ENCODE measurements around the gene SWAP70.
A peak's percentile ranks its signal among the peaks of the same experiment; 100 is the strongest.
"Not testable (repeated sequence)": the region's sequence is repeated elsewhere in the genome, so short reads cannot be mapped to it uniquely, and the experiment has no call there.

Gene SWAP70

DNA sequence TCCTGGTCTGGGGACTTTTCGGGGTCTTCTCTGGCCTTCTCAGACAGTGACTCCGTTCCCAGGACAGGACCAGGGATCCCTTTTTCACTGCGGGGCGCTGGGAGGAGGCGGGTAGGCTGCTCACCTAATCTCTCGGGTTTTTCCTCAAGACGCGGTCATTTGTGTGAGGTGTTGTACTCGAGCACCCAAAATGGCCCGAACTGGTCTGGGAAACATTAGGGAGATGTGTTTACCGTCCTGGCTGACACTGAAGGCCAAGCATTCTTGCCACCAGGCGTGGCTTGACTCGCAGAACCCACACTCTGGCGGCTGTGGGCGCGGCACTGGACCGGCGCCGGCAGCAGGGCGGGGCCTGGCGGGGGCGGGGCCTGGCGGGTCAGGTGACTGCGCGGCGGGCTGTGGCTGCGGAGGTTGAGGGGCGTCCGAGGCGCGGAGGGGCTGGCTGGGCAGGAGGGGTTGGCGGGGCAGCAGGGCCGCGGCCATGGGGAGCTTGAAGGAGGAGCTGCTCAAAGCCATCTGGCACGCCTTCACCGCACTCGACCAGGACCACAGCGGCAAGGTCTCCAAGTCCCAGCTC, at the start of gene SWAP70:
Gene SWAP70 (plus strand): TSS at position 379 of the 577 bp plus-strand sequence. CDS start 103 bp downstream, at position 482.
- peak; percentile 84 for DNase-seq (ENCODE audit: low read depth)
- TF ChIP-seq, protein P1, sequence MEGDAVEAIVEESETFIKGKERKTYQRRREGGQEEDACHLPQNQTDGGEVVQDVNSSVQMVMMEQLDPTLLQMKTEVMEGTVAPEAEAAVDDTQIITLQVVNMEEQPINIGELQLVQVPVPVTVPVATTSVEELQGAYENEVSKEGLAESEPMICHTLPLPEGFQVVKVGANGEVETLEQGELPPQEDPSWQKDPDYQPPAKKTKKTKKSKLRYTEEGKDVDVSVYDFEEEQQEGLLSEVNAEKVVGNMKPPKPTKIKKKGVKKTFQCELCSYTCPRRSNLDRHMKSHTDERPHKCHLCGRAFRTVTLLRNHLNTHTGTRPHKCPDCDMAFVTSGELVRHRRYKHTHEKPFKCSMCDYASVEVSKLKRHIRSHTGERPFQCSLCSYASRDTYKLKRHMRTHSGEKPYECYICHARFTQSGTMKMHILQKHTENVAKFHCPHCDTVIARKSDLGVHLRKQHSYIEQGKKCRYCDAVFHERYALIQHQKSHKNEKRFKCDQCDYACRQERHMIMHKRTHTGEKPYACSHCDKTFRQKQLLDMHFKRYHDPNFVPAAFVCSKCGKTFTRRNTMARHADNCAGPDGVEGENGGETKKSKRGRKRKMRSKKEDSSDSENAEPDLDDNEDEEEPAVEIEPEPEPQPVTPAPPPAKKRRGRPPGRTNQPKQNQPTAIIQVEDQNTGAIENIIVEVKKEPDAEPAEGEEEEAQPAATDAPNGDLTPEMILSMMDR (IDR thresholded peaks at IDR 0.05; ENCODE audit: low read depth, low read length, missing control alignments): peak; percentile 27
- peak within 1 kb of the TSS; percentile 99 for H3K4me3 ChIP-seq (ENCODE audit: low read depth, low read length)

DNA sequence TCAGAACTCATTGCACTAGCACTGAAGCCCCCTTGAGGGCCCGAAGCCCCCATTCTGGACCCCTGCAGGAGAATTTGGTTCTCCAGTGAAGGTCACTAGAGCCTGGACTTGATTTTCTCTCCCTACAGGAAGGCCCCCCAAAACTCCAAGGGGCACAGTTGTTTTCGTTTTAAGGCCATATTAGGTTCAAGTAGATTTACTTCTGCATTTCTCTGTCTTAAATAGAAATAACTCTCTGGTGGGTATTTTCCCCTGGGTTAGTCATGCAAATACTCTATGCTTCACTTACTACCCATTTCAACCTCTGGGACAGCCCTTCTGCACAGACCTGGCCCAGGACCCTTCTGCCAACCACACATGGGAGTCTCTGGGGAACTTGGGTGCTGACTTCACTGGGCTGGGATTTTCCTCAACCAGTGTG, 48.8 kb upstream of the SWAP70 start:
- peak overlapping the region; percentile 40; the same call in 1 of the 2 replicates for H3K4me3 ChIP-seq (ENCODE audit: low read depth, low read length)
- TF ChIP-seq, protein P1 (IDR thresholded peaks at IDR 0.05; ENCODE audit: low read depth, low read length, missing control alignments): no peak
- peak; percentile 85 for DNase-seq (ENCODE audit: low read depth)

DNA sequence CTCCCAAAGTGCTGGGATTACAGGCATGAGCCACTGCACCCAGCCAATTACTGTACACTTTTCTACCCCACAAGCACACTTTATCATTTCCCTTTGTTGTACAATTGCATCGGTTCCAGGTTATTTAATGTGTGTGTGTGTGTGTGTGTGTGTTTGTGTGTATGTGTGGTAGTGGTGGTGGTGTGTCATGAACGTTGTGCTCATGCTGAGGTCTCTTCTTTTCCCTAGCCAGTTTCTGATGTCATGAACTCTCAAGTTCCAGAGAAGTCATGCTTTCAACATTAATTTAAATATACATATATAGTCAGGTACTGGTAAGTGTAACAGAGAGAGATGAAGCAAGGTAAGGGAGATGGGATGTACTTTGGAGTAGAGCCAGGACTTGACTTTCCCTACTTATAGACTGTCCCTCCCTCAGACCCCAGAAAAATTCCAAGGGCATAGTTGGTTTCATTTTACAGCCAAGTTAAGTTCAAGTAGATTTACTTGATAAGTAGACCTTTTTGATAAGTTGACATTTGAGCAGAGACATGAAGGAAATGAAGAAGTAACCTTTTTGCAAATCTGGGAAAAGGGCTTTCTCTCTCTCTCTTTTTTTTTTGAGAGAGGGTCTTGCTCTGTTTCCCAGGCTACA, 47.7 kb upstream of the SWAP70 start:
- no peak overlapping the region for H3K4me3 ChIP-seq (ENCODE audit: low read depth, low read length)
- no peak for DNase-seq (ENCODE audit: low read depth)
- TF ChIP-seq, protein P1 (IDR thresholded peaks at IDR 0.05; ENCODE audit: low read depth, low read length, missing control alignments): no peak

DNA sequence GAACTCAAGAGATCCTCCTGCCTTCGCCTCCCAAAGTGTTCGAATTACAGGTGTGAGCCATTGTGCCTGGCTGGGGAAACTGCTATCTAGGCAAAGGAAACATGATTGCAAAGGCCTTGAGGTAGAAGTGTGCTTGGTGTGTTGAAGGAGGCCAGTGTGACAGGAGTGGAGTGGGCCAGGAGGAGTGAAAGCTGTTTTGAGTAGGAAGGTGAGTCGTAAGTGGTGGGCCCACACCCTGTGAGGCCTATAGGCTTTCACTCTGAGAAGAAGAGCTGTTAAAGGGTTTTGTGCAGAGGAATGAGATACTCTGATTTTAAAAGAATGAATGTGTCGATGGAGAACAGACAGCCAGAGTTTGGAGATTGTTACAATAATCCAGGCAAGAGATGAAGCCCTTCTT, 47.0 kb upstream of the SWAP70 start:
- TF ChIP-seq, protein P1 (IDR thresholded peaks at IDR 0.05; ENCODE audit: low read depth, low read length, missing control alignments): no peak
- no peak overlapping the region for H3K4me3 ChIP-seq (ENCODE audit: low read depth, low read length)
- DNase-seq (ENCODE audit: low read depth): no peak

DNA sequence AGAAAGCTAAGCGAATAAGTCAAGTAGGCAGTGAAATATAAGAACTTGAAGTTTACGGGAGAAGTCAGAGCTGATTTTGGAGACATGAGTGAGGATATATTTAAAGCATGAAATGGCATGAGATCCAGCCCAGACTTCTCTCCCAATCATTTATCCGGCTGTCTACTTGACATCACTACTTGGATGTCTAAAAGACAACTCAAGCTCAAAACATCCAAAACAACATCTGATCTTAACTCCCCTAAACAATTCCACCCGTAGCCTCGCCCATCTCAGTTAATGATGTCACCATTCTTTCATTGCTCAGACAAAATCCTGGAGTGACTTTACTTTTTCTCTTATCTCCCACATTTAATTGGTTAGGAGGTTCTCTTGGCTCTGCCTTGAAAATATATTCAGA, 45.9 kb upstream of the SWAP70 start:
- TF ChIP-seq, protein P1 (IDR thresholded peaks at IDR 0.05; ENCODE audit: low read depth, low read length, missing control alignments): no peak
- no peak overlapping the region for H3K4me3 ChIP-seq (ENCODE audit: low read depth, low read length)
- DNase-seq (ENCODE audit: low read depth): no peak

DNA sequence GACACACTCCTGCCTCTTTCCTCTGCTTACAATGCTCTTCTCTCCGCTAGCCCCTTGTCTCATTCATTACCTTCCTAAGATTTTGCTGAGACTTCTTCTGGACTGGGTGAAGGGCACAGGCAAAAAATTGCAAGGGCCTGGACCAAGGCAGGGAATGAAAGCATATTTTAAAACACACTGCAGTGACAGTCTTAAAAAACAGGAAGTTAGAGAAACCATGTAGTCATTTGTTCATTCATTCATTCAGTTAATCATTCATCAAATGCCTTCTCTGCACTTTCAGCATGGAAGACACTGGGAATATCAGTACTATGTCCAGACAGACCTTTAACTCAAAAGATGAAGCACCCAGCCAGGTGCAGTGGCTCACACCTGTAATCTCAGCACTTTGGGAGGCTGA, 44.9 kb upstream of the SWAP70 start:
- no peak overlapping the region for H3K4me3 ChIP-seq (ENCODE audit: low read depth, low read length)
- no peak for DNase-seq (ENCODE audit: low read depth)
- TF ChIP-seq, protein P1 (IDR thresholded peaks at IDR 0.05; ENCODE audit: low read depth, low read length, missing control alignments): no peak

DNA sequence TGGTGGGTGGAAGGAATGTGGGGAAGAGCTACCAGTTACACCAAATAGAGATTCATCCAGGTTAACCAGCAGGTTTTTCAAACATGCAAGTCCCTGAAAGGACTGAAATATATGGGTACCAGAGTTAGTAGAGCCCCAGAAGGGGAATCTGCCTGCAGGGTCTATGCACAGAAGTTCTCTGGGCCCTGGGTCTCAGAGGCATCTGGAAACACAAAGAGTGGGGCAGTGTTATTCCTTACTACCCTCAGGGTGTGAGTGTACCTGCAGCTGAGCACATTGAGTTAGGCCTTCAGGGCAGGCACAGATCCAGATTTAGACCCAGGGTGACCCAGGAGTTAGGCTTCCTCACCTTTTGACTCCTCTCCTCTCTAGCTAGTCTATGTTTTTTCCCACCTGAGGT, 43.9 kb upstream of the SWAP70 start:
- no peak for DNase-seq (ENCODE audit: low read depth)
- TF ChIP-seq, protein P1 (IDR thresholded peaks at IDR 0.05; ENCODE audit: low read depth, low read length, missing control alignments): no peak
- H3K4me3 ChIP-seq (ENCODE audit: low read depth, low read length): no peak overlapping the region

DNA sequence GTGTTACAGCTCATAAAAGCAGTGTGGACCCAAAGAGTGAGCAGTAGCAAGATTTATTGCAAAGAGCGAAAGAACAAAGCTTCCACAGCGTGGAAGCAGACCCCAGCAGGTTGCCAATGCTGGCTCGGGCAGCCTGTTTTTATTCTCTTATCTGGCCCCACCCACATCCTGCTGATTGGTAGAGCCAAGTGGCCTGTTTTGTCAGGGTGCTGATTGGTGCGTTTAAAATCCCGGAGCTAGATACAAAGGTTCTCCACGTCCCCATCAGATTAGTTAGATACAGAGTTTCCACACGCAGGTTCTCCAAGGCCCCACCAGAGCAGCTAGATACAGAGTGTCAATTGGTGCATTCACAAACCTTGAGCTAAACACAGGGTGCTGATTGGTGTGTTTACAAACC, 41.5 kb upstream of the SWAP70 start:
- H3K4me3 ChIP-seq (ENCODE audit: low read depth, low read length); DNase-seq (ENCODE audit: low read depth): not testable (repeated sequence)

DNA sequence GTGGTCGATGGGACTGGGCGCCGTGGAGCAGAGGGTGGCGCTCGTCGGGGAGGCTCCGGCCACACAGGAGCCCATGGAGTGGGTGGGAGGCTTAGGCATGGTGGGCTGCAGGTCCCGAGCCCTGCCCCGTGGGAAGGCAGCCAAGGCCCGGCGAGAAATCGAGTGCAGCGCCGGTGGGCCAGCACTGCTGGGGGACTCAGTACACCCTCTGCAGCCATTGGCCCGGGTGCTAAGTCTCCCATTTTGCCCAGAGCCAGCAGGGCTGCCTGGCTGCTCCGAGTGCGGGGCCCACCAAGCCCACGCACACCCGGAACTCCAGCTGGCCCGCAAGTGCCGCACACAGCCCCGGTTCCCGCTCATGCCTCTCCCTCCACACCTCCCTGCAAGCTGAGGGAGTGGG, 40.8 kb upstream of the SWAP70 start:
- not testable (repeated sequence) for DNase-seq (ENCODE audit: low read depth); H3K4me3 ChIP-seq (ENCODE audit: low read depth, low read length)

Data from GM12864 (cell line).